K562 (cell line): ENCODE data around the gene COL24A1. TPM values are rescaled to one million over a fixed set of nuclear protein-coding genes. Genes with fewer than 3 reads are reported as not detected.

Source experiments
- CHD7 ChIP-seq: fragments of 200-600 bp; sonication (generic); IDR thresholded peaks from one replicate; pipeline ENCODE4 v1.6.1; 2012; ENCODE audit warnings: mild to moderate bottlenecking, low read depth, low read length, inconsistent platforms
- EHMT2 ChIP-seq: fragments of 450-650 bp; IDR thresholded peaks from 2 replicates; pipeline ENCODE4 v1.6.1; 2018; ENCODE audit warnings: antibody characterized with exemption
- NEUROD1 ChIP-seq: fragments of 150-350 bp; IDR thresholded peaks from 2 replicates; pipeline ENCODE4 v1.6.1; 2014; ENCODE audit warnings: borderline replicate concordance, low read length, low read depth; ENCODE audit not compliant: partially characterized antibody
- PHB ChIP-seq: fragments of 250-450 bp; sonication (Bioruptor Pico); IDR thresholded peaks from 2 replicates; pipeline ENCODE4 v1.5.0; 2021
- TAF1 ChIP-seq: IDR thresholded peaks from 2 replicates; pipeline ENCODE4 v1.6.1; 2011; ENCODE audit warnings: mild to moderate bottlenecking, low read length, moderate library complexity; ENCODE audit not compliant: insufficient read depth, control insufficient read depth, severe bottlenecking; ENCODE audit errors: extremely low read depth
- TARDBP ChIP-seq: fragments of 450-650 bp; IDR thresholded peaks from 2 replicates; pipeline ENCODE4 v1.6.1; 2016
- THAP7 ChIP-seq: fragments of 250-450 bp; sonication (Bioruptor Pico); IDR thresholded peaks from 2 replicates; pipeline ENCODE4 v1.5.0; 2021
- ZNF224 ChIP-seq: sonication (generic); formaldehyde crosslinking; IDR thresholded peaks from 2 replicates; pipeline ENCODE4 v1.8.0; 2022; ENCODE audit warnings: mild to moderate bottlenecking, missing genetic modification reagents
- ZNF518B ChIP-seq: fragments of 250-450 bp; sonication (Bioruptor Pico); IDR thresholded peaks from 2 replicates; pipeline ENCODE4 v1.5.0; 2021; ENCODE audit warnings: mild to moderate bottlenecking, moderate library complexity
- polyA plus RNA-seq, 8 experiments: library from polyadenylated mRNA; depleted of rRNA in 4 of 8; stranded (reverse) in 5 of 8; unstranded in 3 of 8; fragments of >200 nt; fragmentation: Nextera tagmentation in 2 of 8; fragmentation: Illumina TruSeq in 1 of 8; extraction: Ambion mirVana in 2 of 8; extraction: Trizol in 1 of 8; gene quantifications; 2 replicates each; pipeline versions ENCODE4 v1.2.1 to v1.2.3, GENCODE V29; 2011 to 2014; ENCODE audit warnings: inconsistent platforms in 1 of 8, missing spikeins in 1 of 8
- total RNA-seq, 7 experiments: library from RNA; depleted of rRNA in 6 of 7; stranded (reverse); fragments of >200 nt in 6 of 7; fragmentation: Illumina TruSeq in 2 of 7; extraction: Trizol in 2 of 7; gene quantifications; 2 replicates each; pipeline versions ENCODE4 v1.2.1 to v1.2.3, GENCODE V29; 2011 to 2021; ENCODE audit warnings: low replicate concordance in 1 of 7

The COL24A1 gene
- total and polyA plus RNA-seq, 9 of the 15 experiments (the other 6 are each of a cell fraction or from before 2014, with no cell fraction given), result 0.01 to 0.06 (median 0.03) TPM; not detected in 2

DNA sequence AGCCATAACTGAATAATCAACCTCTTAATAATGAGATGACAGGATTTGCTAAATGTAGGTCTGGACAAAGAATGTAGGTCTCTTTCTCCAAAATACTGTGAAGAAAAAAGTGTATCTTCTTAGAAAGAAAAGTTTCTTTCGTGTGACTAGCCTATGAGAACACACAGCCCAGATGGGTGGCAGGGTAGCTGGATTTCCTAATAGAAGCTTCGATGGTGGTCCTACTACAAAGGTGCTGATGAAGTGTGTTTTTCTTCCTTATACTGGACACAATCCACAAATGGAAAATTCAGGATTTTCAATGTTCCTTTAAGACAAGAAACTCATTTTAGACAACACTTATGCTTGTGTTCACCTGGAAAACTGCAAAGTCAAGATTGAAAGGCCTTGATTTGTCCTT is 358.2 kb downstream of the COL24A1 start (continued):
- TF ChIP-seq THAP7 (CRISPR knock-in tag) (no peak), PHB (CRISPR knock-in tag) (no peak), TAF1 (no peak), ZNF518B (no peak), EHMT2 (no peak), CHD7 (no peak), TARDBP (no peak), NEUROD1 (no peak), ZNF224 (CRISPR knock-in tag) (no peak)
